ENCODE data around the gene FUCA1.

DNA sequence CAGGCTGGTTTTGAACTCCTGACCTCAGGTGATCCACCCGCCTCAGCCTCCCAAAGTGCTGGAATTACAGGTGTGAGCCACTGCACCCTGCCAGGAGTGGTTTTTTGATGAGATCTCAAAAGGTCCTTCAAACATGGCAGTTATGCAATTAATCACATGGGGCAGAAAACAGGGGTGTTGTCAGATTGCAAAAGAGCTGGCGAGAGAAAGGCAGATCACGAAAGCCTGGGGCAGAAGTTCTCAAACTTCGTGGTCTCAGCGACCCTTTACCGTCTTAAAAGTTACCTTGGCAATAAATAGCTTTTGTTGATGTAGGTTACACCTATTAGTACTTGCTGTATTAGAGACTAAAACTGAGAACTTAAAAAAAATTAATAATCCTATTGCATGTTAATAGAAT is 29.0 kb upstream of the FUCA1 start:
- TF ChIP-seq CTCF (IDR thresholded peaks at IDR 0.05) (no peak), POLR2A (IDR thresholded peaks at IDR 0.05) (no peak)
